PFSK-1 (cell line): ENCODE results near the gene HIRA.

ENCODE experiments used
- FOXP2 ChIP-seq: optimal IDR thresholded peaks from 2 replicates; pipeline ENCODE3; 2011; ENCODE audit warnings: borderline replicate concordance, control low read depth, inconsistent platforms; ENCODE audit not compliant: insufficient read depth; ENCODE audit errors: extremely low read length, extremely low read depth
- POLR2AphosphoS5 ChIP-seq: IDR thresholded peaks from 2 replicates; pipeline ENCODE4 v1.6.1; 2012; ENCODE audit warnings: low read depth, mild to moderate bottlenecking, control low read depth, low read length, moderate library complexity
- SIN3A ChIP-seq: IDR thresholded peaks from 2 replicates; pipeline ENCODE4 v1.6.1; 2012; ENCODE audit warnings: mild to moderate bottlenecking, low read length, moderate library complexity, borderline replicate concordance; ENCODE audit not compliant: insufficient read depth
- TAF1 ChIP-seq: IDR thresholded peaks from 2 replicates; pipeline ENCODE4 v1.6.1; 2012; ENCODE audit warnings: low read length, control low read depth, borderline replicate concordance; ENCODE audit not compliant: insufficient read depth
- TF ChIP-seq, protein P1 (sequence below), 2 experiments: IDR thresholded peaks; 2 replicates each; pipeline versions ENCODE4 v1.6.1 to v1.8.0; 2011 to 2012; ENCODE audit warnings: low read depth in 2 of 2, low read length in 2 of 2, control low read depth in 1 of 2, inconsistent platforms in 1 of 2, mild to moderate bottlenecking in 1 of 2, moderate library complexity in 1 of 2; ENCODE audit not compliant: insufficient read depth in 1 of 2

HIRA gene

DNA sequence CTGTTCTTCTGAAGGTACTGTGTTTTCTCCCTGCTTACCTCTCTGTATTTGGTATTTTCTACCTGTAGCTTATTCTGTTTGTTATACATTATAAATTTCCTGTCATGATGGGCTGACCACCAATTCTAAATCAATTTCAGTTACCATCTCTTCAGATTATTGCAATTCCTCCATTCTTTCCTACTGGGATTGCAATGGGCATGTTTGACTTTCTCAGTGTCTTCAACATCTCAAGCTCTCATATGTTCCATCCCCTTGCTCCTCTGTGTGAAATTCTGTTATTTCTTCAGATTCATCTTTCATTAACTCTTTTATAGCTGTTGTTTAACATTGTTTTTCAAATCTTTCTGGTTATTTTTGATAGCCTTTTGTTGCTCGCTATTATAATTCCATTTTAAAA lies 31.5 kb upstream of the HIRA start:
- TF ChIP-seq POLR2AphosphoS5 = no peak
- TF ChIP-seq, protein P1, sequence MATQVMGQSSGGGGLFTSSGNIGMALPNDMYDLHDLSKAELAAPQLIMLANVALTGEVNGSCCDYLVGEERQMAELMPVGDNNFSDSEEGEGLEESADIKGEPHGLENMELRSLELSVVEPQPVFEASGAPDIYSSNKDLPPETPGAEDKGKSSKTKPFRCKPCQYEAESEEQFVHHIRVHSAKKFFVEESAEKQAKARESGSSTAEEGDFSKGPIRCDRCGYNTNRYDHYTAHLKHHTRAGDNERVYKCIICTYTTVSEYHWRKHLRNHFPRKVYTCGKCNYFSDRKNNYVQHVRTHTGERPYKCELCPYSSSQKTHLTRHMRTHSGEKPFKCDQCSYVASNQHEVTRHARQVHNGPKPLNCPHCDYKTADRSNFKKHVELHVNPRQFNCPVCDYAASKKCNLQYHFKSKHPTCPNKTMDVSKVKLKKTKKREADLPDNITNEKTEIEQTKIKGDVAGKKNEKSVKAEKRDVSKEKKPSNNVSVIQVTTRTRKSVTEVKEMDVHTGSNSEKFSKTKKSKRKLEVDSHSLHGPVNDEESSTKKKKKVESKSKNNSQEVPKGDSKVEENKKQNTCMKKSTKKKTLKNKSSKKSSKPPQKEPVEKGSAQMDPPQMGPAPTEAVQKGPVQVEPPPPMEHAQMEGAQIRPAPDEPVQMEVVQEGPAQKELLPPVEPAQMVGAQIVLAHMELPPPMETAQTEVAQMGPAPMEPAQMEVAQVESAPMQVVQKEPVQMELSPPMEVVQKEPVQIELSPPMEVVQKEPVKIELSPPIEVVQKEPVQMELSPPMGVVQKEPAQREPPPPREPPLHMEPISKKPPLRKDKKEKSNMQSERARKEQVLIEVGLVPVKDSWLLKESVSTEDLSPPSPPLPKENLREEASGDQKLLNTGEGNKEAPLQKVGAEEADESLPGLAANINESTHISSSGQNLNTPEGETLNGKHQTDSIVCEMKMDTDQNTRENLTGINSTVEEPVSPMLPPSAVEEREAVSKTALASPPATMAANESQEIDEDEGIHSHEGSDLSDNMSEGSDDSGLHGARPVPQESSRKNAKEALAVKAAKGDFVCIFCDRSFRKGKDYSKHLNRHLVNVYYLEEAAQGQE (IDR thresholded peaks at IDR 0.05; ENCODE audit: insufficient read depth in 1 of 2, low read depth in 2 of 2, low read length in 2 of 2) = no peak
- TF ChIP-seq TAF1 = no peak
- TF ChIP-seq SIN3A = no peak
- TF ChIP-seq FOXP2 = no peak

DNA sequence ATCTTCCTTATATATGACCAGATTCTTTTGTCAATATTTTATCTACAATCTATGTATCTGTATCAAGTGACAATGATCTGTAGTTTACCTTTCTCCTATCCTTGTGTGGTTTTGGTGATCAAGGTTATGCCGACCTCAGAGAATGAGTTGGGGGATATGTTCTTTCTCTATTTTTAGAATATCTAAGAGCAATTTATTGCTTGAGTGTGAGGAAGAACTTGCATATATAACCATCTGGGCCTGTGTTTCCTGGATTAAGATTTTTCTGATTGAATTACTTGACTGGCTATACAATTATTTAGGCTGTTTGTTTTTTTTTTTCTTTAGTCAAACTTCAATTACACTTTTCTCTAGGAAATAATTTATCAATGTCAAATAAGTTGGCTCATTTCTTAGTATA lies 30.0 kb upstream of the HIRA start:
- TF ChIP-seq, protein P1 (IDR thresholded peaks at IDR 0.05; ENCODE audit: insufficient read depth in 1 of 2, low read depth in 2 of 2, low read length in 2 of 2) = no peak
- TF ChIP-seq POLR2AphosphoS5 = no peak
- no peak for TF ChIP-seq SIN3A
- no peak for TF ChIP-seq TAF1
- no peak for TF ChIP-seq FOXP2

DNA sequence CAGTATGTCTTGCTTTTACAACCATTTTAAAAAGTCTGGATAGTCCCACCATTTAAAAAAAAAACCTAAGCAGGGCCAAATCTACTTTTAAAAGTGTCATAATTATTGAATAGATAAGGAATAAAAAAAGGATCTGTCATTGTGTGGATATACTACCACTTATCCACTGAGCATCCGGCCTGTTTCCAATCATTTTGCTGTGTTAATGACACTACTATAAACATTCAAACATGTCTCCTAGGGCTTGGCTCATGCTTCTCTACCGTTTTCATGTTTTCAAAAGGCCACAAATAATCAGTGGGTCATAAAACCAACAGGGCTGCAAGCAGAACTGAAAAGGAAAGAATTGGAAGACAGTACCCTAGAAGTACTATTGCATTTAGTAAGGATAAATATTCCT lies 28.5 kb upstream of the HIRA start:
- TF ChIP-seq POLR2AphosphoS5 = no peak
- no peak for TF ChIP-seq SIN3A
- TF ChIP-seq, protein P1 (IDR thresholded peaks at IDR 0.05; ENCODE audit: insufficient read depth in 1 of 2, low read depth in 2 of 2, low read length in 2 of 2) = no peak
- TF ChIP-seq TAF1 = no peak
- TF ChIP-seq FOXP2 = no peak

DNA sequence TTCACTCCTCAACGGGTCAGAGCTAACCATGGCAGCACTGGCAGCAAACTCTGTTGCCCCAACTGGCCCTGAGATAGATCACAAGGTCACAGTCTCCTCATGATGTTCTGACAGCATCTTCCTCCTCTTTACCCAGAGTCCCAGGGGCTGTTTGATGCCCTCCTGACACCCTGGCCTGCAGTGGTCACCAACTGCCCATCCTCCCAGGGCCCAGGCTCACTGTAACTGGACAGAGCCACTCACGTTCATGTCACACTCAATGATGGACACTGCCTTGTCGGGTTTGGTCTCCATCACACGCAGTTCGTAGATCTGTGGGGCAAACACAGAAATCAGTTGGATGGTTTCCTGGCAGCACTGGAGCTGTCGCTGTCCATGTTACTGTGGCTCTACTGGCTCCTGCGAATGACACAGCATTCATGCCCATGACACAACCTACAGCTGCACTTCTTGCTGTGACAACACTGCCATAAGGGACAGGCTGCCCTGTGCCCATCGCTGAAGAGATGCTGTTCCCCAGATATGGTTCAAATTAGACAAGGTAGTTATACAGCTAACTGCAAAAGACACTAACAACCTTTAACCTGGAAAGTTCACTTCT lies 26.4 kb upstream of the HIRA start:
- TF ChIP-seq SIN3A (no peak), FOXP2 (no peak), TAF1 (no peak), POLR2AphosphoS5 (no peak)
- TF ChIP-seq, protein P1 (IDR thresholded peaks at IDR 0.05; ENCODE audit: insufficient read depth in 1 of 2, low read depth in 2 of 2, low read length in 2 of 2) = no peak

DNA sequence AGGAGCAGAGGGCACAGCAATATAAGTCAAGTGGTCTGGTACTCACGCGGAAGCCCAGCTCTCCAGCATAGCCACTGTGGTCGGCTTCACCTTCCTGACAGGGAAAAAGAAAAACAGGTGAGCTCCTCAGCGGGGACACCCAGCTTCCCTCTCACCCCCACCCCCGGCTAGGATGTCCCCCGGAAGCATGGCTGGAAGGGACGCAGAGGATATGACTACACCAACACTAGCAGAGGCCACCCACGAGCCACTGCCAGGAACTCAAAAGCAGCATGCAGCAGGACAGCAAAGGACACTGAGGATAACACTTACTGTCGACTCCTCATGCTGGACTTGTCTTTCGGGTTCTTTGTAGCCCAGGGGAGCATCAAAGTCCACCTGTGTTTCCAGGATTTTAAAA lies 25.0 kb upstream of the HIRA start:
- TF ChIP-seq POLR2AphosphoS5 = no peak
- no peak for TF ChIP-seq FOXP2
- TF ChIP-seq TAF1 = no peak
- TF ChIP-seq, protein P1 (IDR thresholded peaks at IDR 0.05; ENCODE audit: insufficient read depth in 1 of 2, low read depth in 2 of 2, low read length in 2 of 2) = no peak
- no peak for TF ChIP-seq SIN3A
